ENCODE results near the gene CTSF. TPM values are rescaled to one million over a fixed set of nuclear protein-coding genes. Genes with fewer than 3 reads are reported as not detected.

CTSF gene
- total RNA-seq, 1 donor from 2014 or later: 31.2 TPM

GRCh38 chr11:66600631-66601233 is 32.3 kb upstream of the CTSF start:
- TF ChIP-seq CTCF (IDR thresholded peaks at IDR 0.05): no peak
- Histone ChIP-seq H3K4me3 (no peak overlapping the region), H3K27me3 (ENCODE audit: low read depth) (no peaks in the 10 kb centered on the region), H3K36me3 (peaks cover 57% of the 10 kb centered on the region), H3K27ac (no peak overlapping the region), H3K9me3 (no peaks in the 10 kb centered on the region), H3K4me1 (peaks cover 5% of the 10 kb centered on the region)
- no peak for ATAC-seq
- intact Hi-C loops (cut with DNase I): no loop called here
- DNase-seq: no peak

- H3K27ac ChIP-seq: no peak overlapping the region
- no peak overlapping the region for H3K4me3 ChIP-seq
- intact Hi-C loops (cut with DNase I): no loop called here
- peaks cover 8% of the 10 kb centered on the region for H3K4me1 ChIP-seq
- no peak for DNase-seq
- peaks cover 52% of the 10 kb centered on the region for H3K36me3 ChIP-seq
- no peaks in the 10 kb centered on the region for H3K9me3 ChIP-seq
- ATAC-seq: no peak
- no peak for TF ChIP-seq CTCF (IDR thresholded peaks at IDR 0.05)
- no peaks in the 10 kb centered on the region for H3K27me3 ChIP-seq (ENCODE audit: low read depth)
Measured at GRCh38 chr11:66600219-66600618, 31.8 kb upstream of the CTSF start.

GRCh38 chr11:66598993-66599392 is 30.6 kb upstream of the CTSF start:
- H3K27me3 ChIP-seq (ENCODE audit: low read depth): no peaks in the 10 kb centered on the region
- peaks cover 42% of the 10 kb centered on the region for H3K36me3 ChIP-seq
- intact Hi-C loops (cut with DNase I): no loop called here
- no peak overlapping the region for H3K4me3 ChIP-seq
- H3K27ac ChIP-seq: no peak overlapping the region
- ATAC-seq: no peak
- DNase-seq: no peak
- peaks cover 19% of the 10 kb centered on the region for H3K4me1 ChIP-seq
- no peaks in the 10 kb centered on the region for H3K9me3 ChIP-seq
- TF ChIP-seq CTCF (IDR thresholded peaks at IDR 0.05): no peak

- peak overlapping the region; percentile 54 for H3K27ac ChIP-seq
- ATAC-seq (no peak), DNase-seq (no peak)
- TF ChIP-seq CTCF (IDR thresholded peaks at IDR 0.05): no peak
- peaks cover 16% of the 10 kb centered on the region for H3K36me3 ChIP-seq
- H3K4me3 ChIP-seq: no peak overlapping the region
- no peaks in the 10 kb centered on the region for H3K27me3 ChIP-seq (ENCODE audit: low read depth)
- intact Hi-C loops (cut with DNase I): no loop called here
- peaks cover 33% of the 10 kb centered on the region for H3K4me1 ChIP-seq
- H3K9me3 ChIP-seq: no peaks in the 10 kb centered on the region
Measured at GRCh38 chr11:66595245-66595904, 27.0 kb upstream of the CTSF start.

- Histone ChIP-seq H3K9me3 (no peaks in the 10 kb centered on the region), H3K4me1 (peaks cover 33% of the 10 kb centered on the region), H3K36me3 (no peaks in the 10 kb centered on the region), H3K4me3 (peak overlapping the region; percentile 67), H3K27ac (peak overlapping the region; percentile 73), H3K27me3 (ENCODE audit: low read depth) (no peaks in the 10 kb centered on the region)
- no peak for ATAC-seq
- intact Hi-C loops (cut with DNase I): no loop called here
- no peak for TF ChIP-seq CTCF (IDR thresholded peaks at IDR 0.05)
- no peak for DNase-seq
Measured at GRCh38 chr11:66593650-66594049, 25.2 kb upstream of the CTSF start.
